Measurements from ENCODE around the gene BRIP1.

DNA sequence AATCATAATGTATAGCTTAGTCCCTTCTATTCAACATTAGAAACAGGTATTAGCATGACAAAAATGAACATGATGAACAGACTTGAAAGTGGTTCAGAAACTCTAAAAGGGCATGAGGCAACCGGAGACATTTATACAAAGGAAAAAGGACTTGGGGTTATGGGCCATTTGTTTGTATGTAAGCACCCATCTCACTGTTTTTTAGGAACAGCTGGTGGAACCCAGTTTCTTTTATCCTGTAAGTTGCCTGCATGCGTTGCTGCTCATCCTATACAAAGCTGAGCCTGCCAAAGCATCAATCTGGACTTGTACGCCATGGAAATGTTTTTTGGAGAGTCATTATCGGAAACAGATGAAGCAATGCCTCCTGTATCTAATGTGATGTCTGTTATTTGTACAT, 200.0 kb downstream of the BRIP1 start:
- TF ChIP-seq, protein P1, sequence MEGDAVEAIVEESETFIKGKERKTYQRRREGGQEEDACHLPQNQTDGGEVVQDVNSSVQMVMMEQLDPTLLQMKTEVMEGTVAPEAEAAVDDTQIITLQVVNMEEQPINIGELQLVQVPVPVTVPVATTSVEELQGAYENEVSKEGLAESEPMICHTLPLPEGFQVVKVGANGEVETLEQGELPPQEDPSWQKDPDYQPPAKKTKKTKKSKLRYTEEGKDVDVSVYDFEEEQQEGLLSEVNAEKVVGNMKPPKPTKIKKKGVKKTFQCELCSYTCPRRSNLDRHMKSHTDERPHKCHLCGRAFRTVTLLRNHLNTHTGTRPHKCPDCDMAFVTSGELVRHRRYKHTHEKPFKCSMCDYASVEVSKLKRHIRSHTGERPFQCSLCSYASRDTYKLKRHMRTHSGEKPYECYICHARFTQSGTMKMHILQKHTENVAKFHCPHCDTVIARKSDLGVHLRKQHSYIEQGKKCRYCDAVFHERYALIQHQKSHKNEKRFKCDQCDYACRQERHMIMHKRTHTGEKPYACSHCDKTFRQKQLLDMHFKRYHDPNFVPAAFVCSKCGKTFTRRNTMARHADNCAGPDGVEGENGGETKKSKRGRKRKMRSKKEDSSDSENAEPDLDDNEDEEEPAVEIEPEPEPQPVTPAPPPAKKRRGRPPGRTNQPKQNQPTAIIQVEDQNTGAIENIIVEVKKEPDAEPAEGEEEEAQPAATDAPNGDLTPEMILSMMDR (IDR thresholded peaks at IDR 0.05) = no peak
- no peak for TF ChIP-seq POLR2A (IDR thresholded peaks at IDR 0.05)

Data from testis (tissue), 2 donors.